HG03095 (cell line): ENCODE data around the gene PLPPR1.
"Not testable (repeated sequence)": the region's sequence is repeated elsewhere in the genome, so short reads cannot be mapped to it uniquely, and the experiment has no call there.

Experiments used
- ATAC-seq: cut with Tn5 transposase; IDR thresholded peaks from one replicate; pipeline ENCODE4 v1.9.1; 2021; ENCODE audit warnings: moderate library complexity; ENCODE audit not compliant: unreplicated experiment

The PLPPR1 gene

GRCh38 chr9:101039581-101039980 is 11.1 kb downstream of the PLPPR1 start:
- not testable (repeated sequence) for ATAC-seq

- no peak for ATAC-seq
Observed at GRCh38 chr9:101047848-101048397, 19.4 kb downstream of the PLPPR1 start.

DNA sequence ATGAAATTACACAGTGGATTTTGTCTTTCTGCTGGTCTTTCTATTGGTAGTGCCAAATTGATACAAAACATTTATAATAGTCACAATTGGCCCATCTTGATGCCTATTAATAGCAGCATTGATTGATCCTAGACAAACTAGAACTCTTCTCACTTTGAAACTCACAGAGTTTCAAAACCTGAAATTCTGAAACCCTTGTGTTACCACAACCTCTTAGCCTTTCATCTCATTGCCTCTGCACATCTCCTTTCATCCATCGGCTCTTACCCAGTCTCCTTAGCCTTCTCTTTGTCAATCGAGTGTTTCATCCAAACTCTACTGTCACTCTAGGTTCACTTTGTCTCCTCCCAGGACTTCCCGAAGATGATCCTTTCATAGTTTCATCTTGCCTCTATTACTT is 22.1 kb downstream of the PLPPR1 start:
- ATAC-seq, result no peak

GRCh38 chr9:101054657-101055056 is 26.1 kb downstream of the PLPPR1 start:
- no peak for ATAC-seq

DNA sequence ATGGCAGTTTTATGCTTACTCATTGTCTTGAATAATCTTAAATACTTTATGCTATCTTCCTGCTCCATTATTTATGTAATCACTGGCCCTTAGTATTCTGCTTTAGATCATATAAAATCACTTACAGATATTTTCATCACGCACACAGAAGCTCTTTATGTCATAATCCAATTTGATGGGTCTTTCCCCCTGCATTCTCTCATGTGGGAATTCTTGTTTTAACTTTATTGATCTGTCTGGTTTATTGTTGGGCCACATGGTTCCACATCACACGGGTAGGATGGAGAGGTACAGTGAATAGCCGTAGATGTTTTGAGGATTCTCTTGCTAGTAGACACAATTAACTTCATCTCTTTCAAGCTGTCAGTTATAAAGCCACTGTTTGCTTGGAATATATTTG is 27.0 kb downstream of the PLPPR1 start:
- ATAC-seq, result no peak

DNA sequence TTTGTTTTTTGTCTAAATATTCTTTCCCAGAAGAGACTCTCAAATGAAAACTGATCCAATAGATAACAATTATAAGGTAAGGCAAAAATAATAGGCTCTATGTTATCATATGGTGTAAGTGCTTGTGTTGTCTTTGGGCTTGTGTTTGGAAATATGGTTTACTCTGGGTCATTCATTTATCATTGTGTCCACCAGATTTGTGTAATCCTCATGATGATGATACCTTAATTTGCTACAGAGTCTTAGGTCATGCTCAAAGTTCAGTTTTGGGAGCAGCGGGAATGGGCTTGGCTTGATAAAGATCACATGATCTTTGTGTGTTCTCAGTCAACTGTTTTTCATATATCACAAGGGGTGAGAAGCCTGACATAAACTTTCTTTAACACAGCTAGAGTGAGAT is 34.2 kb downstream of the PLPPR1 start:
- no peak for ATAC-seq

GRCh38 chr9:101063192-101063591 is 34.7 kb downstream of the PLPPR1 start:
- no peak for ATAC-seq

DNA sequence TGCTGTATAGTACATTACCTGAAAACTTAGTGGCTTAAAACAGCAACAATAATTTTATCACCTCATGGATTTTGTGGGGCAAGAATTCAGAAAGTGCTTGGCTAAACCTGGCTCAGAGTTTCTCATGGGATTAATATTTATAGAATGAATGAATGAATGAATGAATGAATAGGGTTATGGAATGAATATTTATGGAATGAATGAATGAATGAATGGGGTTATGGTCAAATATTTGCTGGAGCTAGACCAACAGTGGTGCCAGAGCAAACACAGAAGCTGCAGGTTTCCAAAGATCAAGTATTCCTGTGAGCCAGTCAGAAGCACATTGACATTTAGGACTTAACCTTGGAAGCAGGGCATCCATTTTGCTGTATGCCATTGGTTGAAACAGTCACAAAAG is 35.7 kb downstream of the PLPPR1 start:
- ATAC-seq, result no peak

GRCh38 chr9:101065930-101066329 is 37.4 kb downstream of the PLPPR1 start:
- ATAC-seq, result no peak

GRCh38 chr9:101068696-101069095 is 40.2 kb downstream of the PLPPR1 start:
- no peak for ATAC-seq

- ATAC-seq, result no peak
Observed at GRCh38 chr9:101072259-101072658, 43.7 kb downstream of the PLPPR1 start.

DNA sequence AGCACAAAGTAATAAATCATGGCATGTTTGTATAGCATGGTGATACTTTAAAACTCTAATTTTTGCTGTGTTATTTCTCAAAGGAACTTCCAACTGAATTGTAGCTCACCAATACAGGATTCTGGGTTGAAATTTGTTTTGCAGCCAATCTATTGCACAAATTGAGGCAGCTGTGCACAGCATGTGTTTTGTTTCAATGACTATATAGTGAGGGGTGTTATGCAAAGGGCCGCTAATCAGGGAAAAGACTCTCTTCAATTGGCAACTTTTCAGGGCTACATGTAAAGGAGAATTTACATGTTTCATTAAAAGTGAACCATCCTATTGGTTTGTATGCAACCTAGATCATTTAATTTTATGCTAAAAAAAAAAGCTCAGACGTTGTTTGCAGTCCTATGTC is 44.6 kb downstream of the PLPPR1 start:
- no peak for ATAC-seq

GRCh38 chr9:101081641-101082040 is 53.1 kb downstream of the PLPPR1 start:
- ATAC-seq, result no peak

GRCh38 chr9:101083448-101084202 is 55.1 kb downstream of the PLPPR1 start:
- no peak for ATAC-seq

DNA sequence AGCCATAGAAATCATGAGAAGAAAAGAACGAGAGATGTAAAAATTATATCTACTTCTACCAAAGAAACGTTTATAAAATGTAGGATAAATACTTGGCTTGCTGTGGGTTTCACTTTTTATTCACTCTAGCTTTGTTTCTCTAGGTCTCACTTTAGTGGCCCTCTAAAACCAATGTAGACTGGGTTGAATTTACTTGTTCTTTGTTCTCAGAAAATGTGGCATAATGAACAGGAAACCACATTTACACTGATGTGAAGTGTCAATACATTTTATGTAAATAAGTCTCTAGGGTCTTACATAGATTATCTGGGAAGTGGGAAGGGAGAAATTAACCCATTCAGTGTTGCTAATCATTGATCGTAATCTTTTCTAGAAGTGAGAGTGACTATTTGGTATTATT is 58.9 kb downstream of the PLPPR1 start:
- no peak for ATAC-seq

DNA sequence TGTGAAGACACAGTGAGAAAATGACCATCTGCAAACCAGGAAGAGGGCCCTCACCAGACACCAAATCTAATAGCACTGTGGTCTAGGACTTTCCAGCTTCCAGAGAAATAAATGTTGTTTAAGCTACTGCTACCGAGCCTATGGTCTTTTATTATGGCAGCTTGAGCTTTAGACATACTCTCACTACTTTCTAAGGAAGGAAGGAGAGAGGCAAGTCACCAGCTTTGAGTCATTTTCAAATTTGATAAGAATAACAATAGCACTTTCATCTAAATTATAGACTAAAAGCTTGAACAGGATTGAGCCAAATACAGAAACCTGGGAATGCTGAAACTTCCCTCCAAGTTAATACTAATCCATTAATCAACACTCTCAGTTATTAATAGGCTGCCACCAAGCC is 64.4 kb downstream of the PLPPR1 start:
- ATAC-seq, result no peak

- ATAC-seq, result no peak
Observed at GRCh38 chr9:101093620-101094019, 65.1 kb downstream of the PLPPR1 start.

- no peak for ATAC-seq
Observed at GRCh38 chr9:101094686-101095085, 66.2 kb downstream of the PLPPR1 start.

GRCh38 chr9:101097210-101097609 is 68.7 kb downstream of the PLPPR1 start:
- no peak for ATAC-seq

DNA sequence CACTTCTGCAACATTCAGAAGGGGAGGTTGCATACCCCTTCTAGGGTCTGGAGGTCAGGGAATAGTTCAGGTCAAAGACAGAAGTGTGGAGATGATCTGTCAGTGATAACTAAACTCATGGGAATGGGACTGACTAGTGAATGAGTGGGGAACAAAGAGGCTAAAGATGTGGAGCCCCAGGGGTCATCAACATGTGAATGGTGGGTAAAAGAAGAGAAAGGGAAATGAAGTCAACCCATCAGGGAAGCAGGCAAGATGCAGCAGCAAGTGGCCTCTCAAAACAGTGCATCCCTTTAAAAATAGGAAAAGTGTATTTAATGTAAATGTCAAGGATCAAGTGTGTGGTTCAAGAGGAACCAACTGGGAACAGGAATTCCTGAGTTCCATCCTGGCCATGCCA is 69.9 kb downstream of the PLPPR1 start:
- ATAC-seq, result no peak

- ATAC-seq, result no peak
Observed at GRCh38 chr9:101114317-101114716, 85.8 kb downstream of the PLPPR1 start.

- ATAC-seq, result no peak
Observed at GRCh38 chr9:101115102-101115501, 86.6 kb downstream of the PLPPR1 start.

GRCh38 chr9:101117161-101117560 is 88.6 kb downstream of the PLPPR1 start:
- ATAC-seq, result no peak
